H1 (cell line): ENCODE measurements around the gene RRBP1. TPM values are rescaled to one million over a fixed set of nuclear protein-coding genes. Genes with fewer than 3 reads are reported as not detected.

Experiments
- CTCF ChIA-PET: fragments of 300-600 bp; sonication (Branson Sonifier 250); formaldehyde crosslinking; loops from one replicate; lab custom pipeline; 2021; ENCODE audit not compliant: partially characterized antibody; lab: Charles Lee
- POLR2A ChIA-PET: fragments of 300-600 bp; sonication (Branson Sonifier 250); formaldehyde crosslinking; loops from one replicate; lab custom pipeline; 2021; ENCODE audit warnings: inconsistent platforms; ENCODE audit not compliant: partially characterized antibody; lab: Charles Lee
- DNase-seq, 2 experiments: peaks; one replicate each; pipeline versions ENCODE4 v3.0.0 to v3.0.0-alpha.2; 2010 to 2022; ENCODE audit warnings: low spot score in 2 of 2, low read depth in 1 of 2, mixed read lengths in 1 of 2
- FAIRE-seq: peaks from 2 replicates; lab custom pipeline; 2011; peaks lifted over from hg19 to GRCh38; lab: Jason Lieb, UNC
- H2AFZ ChIP-seq: 2 replicates; pipeline ENCODE4 v1.8.1; 2012; ENCODE audit warnings: low read length, inconsistent platforms
- H2AK5ac ChIP-seq: 2 replicates; pipeline ENCODE4 v1.6.1; 2013; ENCODE audit warnings: low read depth, low read length
- H2BK120ac ChIP-seq: replicated peaks from 2 replicates; pipeline ENCODE3; 2013; ENCODE audit warnings: low read depth, low read length, inconsistent platforms
- H2BK12ac ChIP-seq: 2 replicates; pipeline ENCODE4 v1.6.1; 2013; ENCODE audit warnings: low read depth, low read length
- H2BK15ac ChIP-seq: 2 replicates; pipeline ENCODE4 v1.6.1; 2013; ENCODE audit warnings: low read length
- H2BK20ac ChIP-seq: 2 replicates; pipeline ENCODE4 v1.6.1; 2013; ENCODE audit warnings: low read length
- H2BK5ac ChIP-seq: 2 replicates; pipeline ENCODE4 v1.6.1; 2013; ENCODE audit warnings: low read depth, low read length
- H3K14ac ChIP-seq: 2 replicates; pipeline ENCODE4 v1.6.1; 2013; ENCODE audit warnings: inconsistent platforms; ENCODE audit not compliant: insufficient read length
- H3K18ac ChIP-seq: 2 replicates; pipeline ENCODE4 v1.6.1; 2013; ENCODE audit warnings: low read length; ENCODE audit errors: extremely low read depth
- H3K23ac ChIP-seq: 2 replicates; pipeline ENCODE4 v1.6.1; 2013; ENCODE audit warnings: inconsistent platforms; ENCODE audit not compliant: insufficient read length
- H3K23me2 ChIP-seq: 2 replicates; pipeline ENCODE4 v1.6.1; 2013; ENCODE audit warnings: low read depth, low read length
- H3K27ac ChIP-seq: 2 replicates; pipeline ENCODE4 v1.6.1; 2011; ENCODE audit warnings: low read depth, low read length, inconsistent platforms
- H3K27me3 ChIP-seq, 4 experiments: replicated peaks in 1 of 4; 1 replicate in 1 of 4; 2 replicates in 3 of 4; pipeline versions ENCODE4 v1.6.1 to v1.8.1; 2011 to 2013; ENCODE audit warnings: low read length in 3 of 4, mild to moderate bottlenecking in 3 of 4, inconsistent platforms in 2 of 4, mixed read lengths in 2 of 4, moderate library complexity in 1 of 4; ENCODE audit not compliant: control insufficient read depth in 3 of 4, insufficient read depth in 3 of 4; ENCODE audit errors: extremely low read depth in 1 of 4
- H3K36me3 ChIP-seq, 4 experiments: 2 replicates each; pipeline versions ENCODE4 v1.6.1 to v1.8.1; 2011 to 2013; ENCODE audit warnings: mild to moderate bottlenecking in 4 of 4, low read length in 3 of 4, moderate library complexity in 2 of 4, control low read depth in 1 of 4, inconsistent platforms in 1 of 4; ENCODE audit not compliant: insufficient read depth in 4 of 4, control insufficient read depth in 2 of 4
- H3K4ac ChIP-seq: replicated peaks from 2 replicates; pipeline ENCODE3; 2013; ENCODE audit warnings: low read length, low read depth, mixed read lengths, inconsistent platforms; ENCODE audit not compliant: insufficient read length
- H3K4me1 ChIP-seq, 4 experiments: replicated peaks in 1 of 4; 1 replicate in 1 of 4; 2 replicates in 3 of 4; pipeline versions ENCODE4 v1.6.1 to v1.8.1; 2011 to 2013; ENCODE audit warnings: low read length in 3 of 4, inconsistent platforms in 2 of 4, mixed read lengths in 1 of 4; ENCODE audit not compliant: insufficient read depth in 4 of 4, control insufficient read depth in 3 of 4
- H3K4me2 ChIP-seq, 2 experiments: 2 replicates each; pipeline versions ENCODE4 v1.6.1 to v1.8.1; 2011 to 2013; ENCODE audit warnings: low read depth in 2 of 2, low read length in 2 of 2, control low read depth in 1 of 2, inconsistent platforms in 1 of 2, mild to moderate bottlenecking in 1 of 2; ENCODE audit not compliant: insufficient read depth in 1 of 2
- H3K4me3 ChIP-seq, 4 experiments: fragments of 200-600, 300-600 bp in 1 of 4; sonication (generic), shearing (Covaris generic), sonication (Bioruptor Twin) in 1 of 4; 2 replicates each; pipeline versions ENCODE4 v1.5.1 to v1.8.1; 2011 to 2016; ENCODE audit warnings: low read length in 4 of 4, low read depth in 3 of 4, control low read depth in 2 of 4, inconsistent platforms in 2 of 4, mild to moderate bottlenecking in 2 of 4, mixed read lengths in 1 of 4, moderate library complexity in 1 of 4; ENCODE audit not compliant: insufficient read depth in 2 of 4; ENCODE audit errors: extremely low read depth in 1 of 4
- H3K56ac ChIP-seq: replicated peaks from 2 replicates; pipeline ENCODE3; 2013; ENCODE audit warnings: low read depth, mild to moderate bottlenecking, mixed read lengths, low read length, inconsistent platforms; ENCODE audit not compliant: insufficient read length
- H3K79me1 ChIP-seq: 2 replicates; pipeline ENCODE4 v1.6.1; 2013; ENCODE audit warnings: low read depth, low read length, control low read depth
- H3K79me2 ChIP-seq, 2 experiments: 2 replicates each; pipeline versions ENCODE4 v1.6.1 to v1.8.1; 2012 to 2013; ENCODE audit warnings: low read length in 2 of 2, mild to moderate bottlenecking in 2 of 2, inconsistent platforms in 1 of 2; ENCODE audit not compliant: insufficient read depth in 2 of 2, control insufficient read depth in 1 of 2
- H3K9ac ChIP-seq, 4 experiments: replicated peaks in 1 of 4; 1 replicate in 1 of 4; 2 replicates in 3 of 4; pipeline versions ENCODE4 v1.6.1 to v1.8.1; 2011 to 2013; ENCODE audit warnings: low read depth in 3 of 4, low read length in 3 of 4, control low read depth in 2 of 4, mild to moderate bottlenecking in 2 of 4, moderate library complexity in 2 of 4, inconsistent platforms in 1 of 4; ENCODE audit errors: extremely low read depth in 1 of 4
- H3K9me3 ChIP-seq, 2 experiments: 2 replicates each; pipeline versions ENCODE4 v1.6.1 to v1.8.1; 2012 to 2013; ENCODE audit warnings: mild to moderate bottlenecking in 2 of 2, moderate library complexity in 2 of 2, control low read depth in 1 of 2, inconsistent platforms in 1 of 2, low read depth in 1 of 2, low read length in 1 of 2, mixed read lengths in 1 of 2; ENCODE audit not compliant: insufficient read depth in 2 of 2
- H4K20me1 ChIP-seq, 2 experiments: replicated peaks in 1 of 2; 2 replicates each; pipeline versions ENCODE3 to v1.8.1; 2011 to 2013; ENCODE audit warnings: inconsistent platforms in 2 of 2, low read length in 2 of 2, mild to moderate bottlenecking in 1 of 2; ENCODE audit not compliant: insufficient read depth in 2 of 2, control insufficient read depth in 1 of 2
- H4K5ac ChIP-seq: 2 replicates; pipeline ENCODE4 v1.6.1; 2013; ENCODE audit warnings: low read length, low read depth, mixed read lengths, inconsistent platforms; ENCODE audit not compliant: insufficient read length
- H4K8ac ChIP-seq: 2 replicates; pipeline ENCODE4 v1.8.0; 2013; ENCODE audit warnings: mild to moderate bottlenecking, moderate library complexity, low read length, inconsistent platforms; ENCODE audit not compliant: insufficient read depth; ENCODE audit errors: extremely low read depth
- H4K91ac ChIP-seq: replicated peaks from 2 replicates; pipeline ENCODE3; 2013; ENCODE audit warnings: low read length, mixed read lengths, inconsistent platforms; ENCODE audit not compliant: insufficient read length
- BACH1 ChIP-seq: IDR thresholded peaks from 2 replicates; pipeline ENCODE4 v1.6.1; 2012; ENCODE audit warnings: low read length, improper control_type of control experiment
- HDAC2 ChIP-seq, 2 experiments: fragments of 300-600 bp in 1 of 2; sonication (generic) in 1 of 2; IDR thresholded peaks; 2 replicates each; pipeline ENCODE4 v1.6.1; 2011 to 2012; ENCODE audit warnings: low read depth in 2 of 2, low read length in 2 of 2, mild to moderate bottlenecking in 2 of 2, moderate library complexity in 2 of 2, borderline replicate concordance in 1 of 2, inconsistent platforms in 1 of 2
- POU5F1 ChIP-seq: IDR thresholded peaks from 2 replicates; pipeline ENCODE4 v1.6.1; 2011; ENCODE audit warnings: low read depth, mild to moderate bottlenecking, low read length, moderate library complexity
- SIX5 ChIP-seq: IDR thresholded peaks from 2 replicates; pipeline ENCODE4 v1.6.1; 2011; ENCODE audit warnings: mild to moderate bottlenecking, low read depth, low read length
- WGBS, 2 experiments: shearing (Covaris generic) in 1 of 2; methylation state at CpG; one replicate each; pipeline versions ENCODE4 v1.1.6 to v1.1.7; 2013 to 2015; ENCODE audit warnings: low lambda C conversion rate in 2 of 2, mixed read lengths in 2 of 2, inconsistent platforms in 1 of 2, low coverage in 1 of 2, missing lambda C conversion rate in 1 of 2; ENCODE audit not compliant: insufficient replicate concordance in 2 of 2, insufficient coverage in 1 of 2, insufficient read length in 1 of 2; ENCODE audit errors: extremely low coverage in 1 of 2, missing lambda C conversion rate in 1 of 2; 5-methylcytosine and 5-hydroxymethylcytosine counted together
- polyA plus RNA-seq, 7 experiments: library from polyadenylated mRNA; depleted of rRNA in 3 of 7; stranded (reverse) in 5 of 7; unstranded in 2 of 7; fragments of >200 nt in 5 of 7; fragments of 200-250 nt in 2 of 7; gene quantifications; 1 replicate in 5 of 7; 2 replicates in 1 of 7; 4 replicates in 1 of 7; pipeline versions ENCODE4 v1.2.1 to v1.2.3, GENCODE V29; 2011 to 2013; ENCODE audit warnings: missing spikeins in 2 of 7, mixed read lengths in 2 of 7
- total RNA-seq: library from RNA; stranded (reverse); fragmentation: NEBNext Ultra II Directional; extraction: Animal tissue kit (Norgen Biotek cat#: 25700); gene quantifications from 2 replicates; pipeline ENCODE4 v1.2.1, GENCODE V29; 2021

RRBP1 gene
- total and polyA plus RNA-seq, 2 of the 8 experiments (the other 6 are each of a cell fraction or from before 2014, with no cell fraction given) = 15.9 to 157 TPM

- Histone ChIP-seq H4K8ac (no peak overlapping the region), H3K79me2 (peaks cover 8 to 90% of the 10 kb centered on the region in 2 experiments), H4K20me1 (peaks cover 0 to 13% of the 10 kb centered on the region in 2 experiments), H3K9me3 (no peaks in the 10 kb centered on the region), H2BK120ac (no peak overlapping the region), H4K91ac (no peak overlapping the region), H3K4ac (no peak overlapping the region), H3K23ac (no peak overlapping the region), H3K79me1 (peaks cover 19% of the 10 kb centered on the region), H3K36me3 (no peaks in the 10 kb centered on the region; a peak in 1 of 8 replicates), H3K9ac (no peak overlapping the region), H3K4me1 (peaks cover 0 to 21% (median 4%) of the 10 kb centered on the region in 4 experiments; a peak in 5 of 7 replicates), H3K18ac (no peak overlapping the region), H4K5ac (no peak overlapping the region), H2BK12ac (no peak overlapping the region), H3K4me2 (no peak overlapping the region), H2BK15ac (no peak overlapping the region), H3K56ac (no peak overlapping the region), H2AK5ac (no peak overlapping the region), H3K27me3 (no peaks in the 10 kb centered on the region), H3K27ac (no peak overlapping the region), H3K23me2 (no peaks in the 10 kb centered on the region), H2BK5ac (no peak overlapping the region), H2BK20ac (no peak overlapping the region), H2AFZ (no peak overlapping the region), H3K4me3 (no peak overlapping the region), H3K14ac (no peak overlapping the region)
- FAIRE-seq (no peak), DNase-seq (no peak)
- TF ChIP-seq BACH1 (no peak), SIX5 (no peak), POU5F1 (no peak), HDAC2 (IDR thresholded peaks at IDR 0.05; ENCODE audit: borderline replicate concordance in 1 of 2, low read depth in 2 of 2, low read length in 2 of 2) (no peak)
- CTCF ChIA-PET = interaction anchor here (2.5 kb wide), 1 partner anchor 15 kb away, joined by 13 read pairs; no protein-coding TSS in a partner anchor
- WGBS, 2 experiments = 86% methylated on average over 2 of the region's 2 CpGs; no CpG with 5 or more reads in 1 of the 2 experiments
- POLR2A ChIA-PET = interaction anchor here (0.6 to 3.2 kb wide), 2 partner anchors 26 to 32 kb away, joined by 3 to 18 read pairs; partner anchors contain the start of gene DSTN
These were observed 86.2 kb downstream of the RRBP1 start for GRCh38 chr20:17595856-17596255.
